ENCODE measurements around the gene LAPTM5.

DNA sequence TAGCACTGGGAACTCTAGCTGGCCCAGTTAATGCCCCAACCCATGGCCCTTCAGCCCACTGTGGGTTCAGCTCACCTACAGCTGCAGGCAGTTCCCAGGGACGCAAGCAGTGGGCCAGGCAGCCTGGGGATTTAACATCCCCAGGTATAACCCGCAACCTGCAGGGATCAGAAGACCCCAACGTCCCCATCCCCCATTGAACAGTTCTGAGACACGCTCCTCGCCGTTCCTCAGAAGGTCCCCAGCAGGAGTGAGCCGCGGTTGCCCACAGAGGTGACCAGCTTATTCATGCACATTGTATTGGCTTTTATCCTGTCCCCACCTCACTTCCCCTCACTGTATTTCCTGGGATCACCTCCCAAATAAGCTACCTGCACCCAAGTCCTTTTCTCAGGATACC is 29.2 kb downstream of the LAPTM5 start:
- TF ChIP-seq, protein P1, sequence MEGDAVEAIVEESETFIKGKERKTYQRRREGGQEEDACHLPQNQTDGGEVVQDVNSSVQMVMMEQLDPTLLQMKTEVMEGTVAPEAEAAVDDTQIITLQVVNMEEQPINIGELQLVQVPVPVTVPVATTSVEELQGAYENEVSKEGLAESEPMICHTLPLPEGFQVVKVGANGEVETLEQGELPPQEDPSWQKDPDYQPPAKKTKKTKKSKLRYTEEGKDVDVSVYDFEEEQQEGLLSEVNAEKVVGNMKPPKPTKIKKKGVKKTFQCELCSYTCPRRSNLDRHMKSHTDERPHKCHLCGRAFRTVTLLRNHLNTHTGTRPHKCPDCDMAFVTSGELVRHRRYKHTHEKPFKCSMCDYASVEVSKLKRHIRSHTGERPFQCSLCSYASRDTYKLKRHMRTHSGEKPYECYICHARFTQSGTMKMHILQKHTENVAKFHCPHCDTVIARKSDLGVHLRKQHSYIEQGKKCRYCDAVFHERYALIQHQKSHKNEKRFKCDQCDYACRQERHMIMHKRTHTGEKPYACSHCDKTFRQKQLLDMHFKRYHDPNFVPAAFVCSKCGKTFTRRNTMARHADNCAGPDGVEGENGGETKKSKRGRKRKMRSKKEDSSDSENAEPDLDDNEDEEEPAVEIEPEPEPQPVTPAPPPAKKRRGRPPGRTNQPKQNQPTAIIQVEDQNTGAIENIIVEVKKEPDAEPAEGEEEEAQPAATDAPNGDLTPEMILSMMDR (IDR thresholded peaks at IDR 0.05) = no peak
- TF ChIP-seq POLR2AphosphoS5 (IDR thresholded peaks at IDR 0.05; ENCODE audit: insufficient read depth in 1 of 2, low read depth in 1 of 2) (no peak), POLR2A (IDR thresholded peaks at IDR 0.05) (no peak)

Data from vagina (tissue), 2 donors.